ENCODE measurements around the gene LRRC28. TPM values are rescaled to one million over a fixed set of nuclear protein-coding genes. Genes with fewer than 3 reads are reported as not detected.

Gene LRRC28
- polyA plus RNA-seq, 1 of the 3 experiments (the other 2 are of a cell fraction), result 15.2 TPM

DNA sequence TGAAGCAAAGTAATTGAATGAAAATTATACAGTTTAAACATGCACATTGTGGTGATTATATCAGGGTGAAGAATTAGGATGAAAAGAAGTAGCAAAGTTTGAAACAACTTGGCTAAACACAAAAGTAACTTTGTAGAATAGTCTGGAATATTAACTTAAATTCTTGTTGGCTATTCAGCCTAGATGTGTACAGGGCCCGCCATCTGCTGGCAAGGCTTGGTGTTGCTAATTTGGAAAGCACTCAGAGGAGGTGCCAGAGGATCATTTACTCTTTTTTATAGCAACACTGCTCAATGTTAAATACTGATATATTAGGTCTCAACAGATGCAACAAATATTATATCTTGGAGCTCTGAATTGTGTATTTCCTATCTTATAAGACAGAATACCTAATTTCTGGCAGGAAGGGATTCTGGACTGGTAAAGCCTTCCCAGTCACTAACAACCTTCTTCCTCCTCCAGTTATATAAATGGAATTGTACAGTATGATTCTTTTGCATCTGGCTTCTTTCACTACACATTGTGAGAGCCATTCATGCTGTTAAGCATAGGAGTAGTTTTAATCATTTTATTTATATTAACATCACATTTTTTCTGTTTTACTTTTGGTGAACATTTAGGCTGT, 38.0 kb upstream of the LRRC28 start:
- 0% methylated on average over 1 of the region's 1 CpG for WGBS (ENCODE audit: low lambda C conversion rate)
- Histone ChIP-seq H3K27ac (ENCODE audit: low read depth in 2 of 2, low read length in 1 of 2) (no peak overlapping the region; a peak in 1 of 4 replicates), H3K79me2 (ENCODE audit: insufficient read depth) (no peaks in the 10 kb centered on the region), H3K9ac (no peak overlapping the region), H3K27me3 (ENCODE audit: insufficient read depth) (no peaks in the 10 kb centered on the region), H3K9me3 (no peaks in the 10 kb centered on the region), H3K36me3 (replicated peaks in 1 of 2; ENCODE audit: control insufficient read depth in 1 of 2, insufficient read depth in 2 of 2, low read length in 1 of 2) (no peaks in the 10 kb centered on the region), H4K20me1 (ENCODE audit: insufficient read depth) (no peaks in the 10 kb centered on the region), H3K9me2 (no peaks in the 10 kb centered on the region), H3F3A (replicated peaks; ENCODE audit: insufficient read depth) (peaks cover 24% of the 10 kb centered on the region), H2AFZ (ENCODE audit: low read depth) (no peak overlapping the region), H3K4me3 (ENCODE audit: low read depth in 2 of 2, low read length in 1 of 2) (peak overlapping the region in 1 of 2 experiments; percentile 27; a peak in 1 of 4 replicates), H3K4me2 (no peak overlapping the region), H3K4me1 (ENCODE audit: control insufficient read depth in 1 of 2, insufficient read depth in 2 of 2, low read depth in 1 of 2, low read length in 1 of 2) (peaks cover 0 to 6% of the 10 kb centered on the region in 2 experiments; a peak in 1 of 4 replicates)
- CTCF ChIA-PET, result interaction anchor here (0.6 to 3.0 kb wide), 28 partner anchors 9 to 471 kb away, joined by 3 to 149 read pairs (median 4); partner anchors contain the start of gene SYNM
- POLR2A ChIA-PET, result no interaction called here
- TF ChIP-seq, protein P1, sequence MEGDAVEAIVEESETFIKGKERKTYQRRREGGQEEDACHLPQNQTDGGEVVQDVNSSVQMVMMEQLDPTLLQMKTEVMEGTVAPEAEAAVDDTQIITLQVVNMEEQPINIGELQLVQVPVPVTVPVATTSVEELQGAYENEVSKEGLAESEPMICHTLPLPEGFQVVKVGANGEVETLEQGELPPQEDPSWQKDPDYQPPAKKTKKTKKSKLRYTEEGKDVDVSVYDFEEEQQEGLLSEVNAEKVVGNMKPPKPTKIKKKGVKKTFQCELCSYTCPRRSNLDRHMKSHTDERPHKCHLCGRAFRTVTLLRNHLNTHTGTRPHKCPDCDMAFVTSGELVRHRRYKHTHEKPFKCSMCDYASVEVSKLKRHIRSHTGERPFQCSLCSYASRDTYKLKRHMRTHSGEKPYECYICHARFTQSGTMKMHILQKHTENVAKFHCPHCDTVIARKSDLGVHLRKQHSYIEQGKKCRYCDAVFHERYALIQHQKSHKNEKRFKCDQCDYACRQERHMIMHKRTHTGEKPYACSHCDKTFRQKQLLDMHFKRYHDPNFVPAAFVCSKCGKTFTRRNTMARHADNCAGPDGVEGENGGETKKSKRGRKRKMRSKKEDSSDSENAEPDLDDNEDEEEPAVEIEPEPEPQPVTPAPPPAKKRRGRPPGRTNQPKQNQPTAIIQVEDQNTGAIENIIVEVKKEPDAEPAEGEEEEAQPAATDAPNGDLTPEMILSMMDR (IDR thresholded peaks at IDR 0.05), result peak; percentile 96
- TF ChIP-seq RAD21 (IDR thresholded peaks at IDR 0.05; ENCODE audit: low read length) (peak; percentile 98), JUND (IDR thresholded peaks at IDR 0.05) (no peak), RCOR1 (IDR thresholded peaks at IDR 0.05; ENCODE audit: low read length) (peak; percentile 35; the same call in 1 of the 2 replicates), SMC3 (IDR thresholded peaks at IDR 0.05; ENCODE audit: low read depth, low read length) (peak; percentile 96), RXRA (IDR thresholded peaks at IDR 0.05; ENCODE audit: borderline replicate concordance, low read depth) (no peak), ELF1 (IDR thresholded peaks at IDR 0.05) (no peak), POLR2AphosphoS5 (IDR thresholded peaks at IDR 0.05; ENCODE audit: low read depth, low read length) (no peak), RFX5 (IDR thresholded peaks at IDR 0.05; ENCODE audit: low read length) (0 out of 2 replicates have a peak, but pooled peaks have one; percentile 50)
- TF ChIP-seq, protein P2, sequence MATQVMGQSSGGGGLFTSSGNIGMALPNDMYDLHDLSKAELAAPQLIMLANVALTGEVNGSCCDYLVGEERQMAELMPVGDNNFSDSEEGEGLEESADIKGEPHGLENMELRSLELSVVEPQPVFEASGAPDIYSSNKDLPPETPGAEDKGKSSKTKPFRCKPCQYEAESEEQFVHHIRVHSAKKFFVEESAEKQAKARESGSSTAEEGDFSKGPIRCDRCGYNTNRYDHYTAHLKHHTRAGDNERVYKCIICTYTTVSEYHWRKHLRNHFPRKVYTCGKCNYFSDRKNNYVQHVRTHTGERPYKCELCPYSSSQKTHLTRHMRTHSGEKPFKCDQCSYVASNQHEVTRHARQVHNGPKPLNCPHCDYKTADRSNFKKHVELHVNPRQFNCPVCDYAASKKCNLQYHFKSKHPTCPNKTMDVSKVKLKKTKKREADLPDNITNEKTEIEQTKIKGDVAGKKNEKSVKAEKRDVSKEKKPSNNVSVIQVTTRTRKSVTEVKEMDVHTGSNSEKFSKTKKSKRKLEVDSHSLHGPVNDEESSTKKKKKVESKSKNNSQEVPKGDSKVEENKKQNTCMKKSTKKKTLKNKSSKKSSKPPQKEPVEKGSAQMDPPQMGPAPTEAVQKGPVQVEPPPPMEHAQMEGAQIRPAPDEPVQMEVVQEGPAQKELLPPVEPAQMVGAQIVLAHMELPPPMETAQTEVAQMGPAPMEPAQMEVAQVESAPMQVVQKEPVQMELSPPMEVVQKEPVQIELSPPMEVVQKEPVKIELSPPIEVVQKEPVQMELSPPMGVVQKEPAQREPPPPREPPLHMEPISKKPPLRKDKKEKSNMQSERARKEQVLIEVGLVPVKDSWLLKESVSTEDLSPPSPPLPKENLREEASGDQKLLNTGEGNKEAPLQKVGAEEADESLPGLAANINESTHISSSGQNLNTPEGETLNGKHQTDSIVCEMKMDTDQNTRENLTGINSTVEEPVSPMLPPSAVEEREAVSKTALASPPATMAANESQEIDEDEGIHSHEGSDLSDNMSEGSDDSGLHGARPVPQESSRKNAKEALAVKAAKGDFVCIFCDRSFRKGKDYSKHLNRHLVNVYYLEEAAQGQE (IDR thresholded peaks at IDR 0.05; ENCODE audit: low read depth, low read length), result no peak
- TF ChIP-seq, protein P3, sequence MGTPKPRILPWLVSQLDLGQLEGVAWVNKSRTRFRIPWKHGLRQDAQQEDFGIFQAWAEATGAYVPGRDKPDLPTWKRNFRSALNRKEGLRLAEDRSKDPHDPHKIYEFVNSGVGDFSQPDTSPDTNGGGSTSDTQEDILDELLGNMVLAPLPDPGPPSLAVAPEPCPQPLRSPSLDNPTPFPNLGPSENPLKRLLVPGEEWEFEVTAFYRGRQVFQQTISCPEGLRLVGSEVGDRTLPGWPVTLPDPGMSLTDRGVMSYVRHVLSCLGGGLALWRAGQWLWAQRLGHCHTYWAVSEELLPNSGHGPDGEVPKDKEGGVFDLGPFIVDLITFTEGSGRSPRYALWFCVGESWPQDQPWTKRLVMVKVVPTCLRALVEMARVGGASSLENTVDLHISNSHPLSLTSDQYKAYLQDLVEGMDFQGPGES (IDR thresholded peaks at IDR 0.05; ENCODE audit: low read depth, low read length), result no peak
- peak; percentile 66 for DNase-seq
